Panc1 (cell line): ENCODE measurements around the gene PPP1R15A.

Experiments
- CTCF ChIP-seq: fragments of 450-650 bp; IDR thresholded peaks from 2 replicates; pipeline ENCODE4 v1.5.1; 2017; ENCODE audit warnings: mild to moderate bottlenecking
- POLR2AphosphoS5 ChIP-seq: IDR thresholded peaks from 2 replicates; pipeline ENCODE4 v1.6.1; 2012; ENCODE audit warnings: mild to moderate bottlenecking, low read depth, low read length, moderate library complexity
- REST ChIP-seq, 2 experiments: IDR thresholded peaks; 2 replicates each; pipeline ENCODE4 v1.6.1; 2011 to 2012; ENCODE audit warnings: low read depth in 2 of 2, control low read depth in 1 of 2, low read length in 1 of 2, mild to moderate bottlenecking in 1 of 2, moderate library complexity in 1 of 2; ENCODE audit not compliant: insufficient read depth in 1 of 2
- SIN3A ChIP-seq: IDR thresholded peaks from 2 replicates; pipeline ENCODE4 v1.6.1; 2012; ENCODE audit warnings: low read depth, mild to moderate bottlenecking, low read length, moderate library complexity, borderline replicate concordance; ENCODE audit not compliant: insufficient read depth
- TCF7L2 ChIP-seq: IDR thresholded peaks from 2 replicates; pipeline ENCODE4 v1.6.1; 2011; ENCODE audit warnings: mild to moderate bottlenecking, low read depth, low read length, inconsistent platforms

GRCh38 chr19:48915757-48916156, 43.5 kb downstream of the PPP1R15A start:
- TF ChIP-seq POLR2AphosphoS5 (no peak), CTCF (no peak), REST (IDR thresholded peaks at IDR 0.05; ENCODE audit: insufficient read depth in 1 of 2, low read depth in 2 of 2, low read length in 1 of 2) (no peak), SIN3A (no peak), TCF7L2 (no peak)
